Activated CD4-positive, alpha-beta T cell treated with anti-CD3 and anti-CD28 coated beads, Interleukin-2, amount 50 U/mL, for 4 hours (primary cell): ENCODE measurements around the gene C8G.

Experiments used
- DNase-seq, 2 experiments: peaks; one replicate each; pipeline ENCODE4 v3.0.0-alpha.2; 2020

C8G gene

DNA sequence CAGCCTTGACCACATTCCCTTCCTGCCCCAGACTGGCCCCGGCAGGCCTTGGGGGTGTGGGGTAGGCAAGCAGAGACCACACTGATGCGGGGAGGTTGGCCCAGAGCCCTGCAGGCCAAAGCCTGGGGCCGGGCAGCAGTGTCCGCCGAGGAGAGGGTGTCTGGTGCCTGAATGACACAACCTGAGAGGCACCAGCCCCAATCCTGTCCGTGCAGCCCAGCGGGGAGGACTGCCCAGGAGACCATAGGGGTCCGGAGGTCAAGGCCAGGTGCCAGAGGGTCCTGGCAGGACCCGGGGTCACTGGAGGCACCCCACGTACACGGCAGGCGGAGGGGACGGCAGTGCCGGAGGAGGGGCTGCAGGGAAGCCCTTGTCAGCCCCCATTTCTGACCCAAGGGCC, 26.7 kb downstream of the C8G start:
- DNase-seq: no peak

DNA sequence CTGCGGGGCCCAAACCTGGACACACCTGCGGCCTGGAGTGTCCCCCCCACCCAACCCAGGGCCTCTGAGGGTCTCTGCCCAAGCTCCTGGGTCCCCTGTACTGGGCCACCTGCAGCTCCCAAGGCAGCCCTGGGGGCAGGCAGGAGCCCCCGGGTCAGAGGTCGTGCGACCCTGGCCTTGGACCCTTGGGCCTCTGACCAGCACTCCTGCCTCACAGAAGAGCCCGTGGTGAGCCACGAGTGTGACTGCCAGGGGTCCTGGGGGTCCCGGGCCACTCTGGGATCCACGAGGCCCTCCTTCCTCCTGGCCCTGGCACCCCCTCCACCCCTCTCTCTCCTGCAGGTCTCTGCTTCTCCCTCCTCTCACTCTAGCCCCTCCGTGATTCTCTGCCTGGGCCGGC, 27.3 kb downstream of the C8G start:
- DNase-seq: no peak

DNA sequence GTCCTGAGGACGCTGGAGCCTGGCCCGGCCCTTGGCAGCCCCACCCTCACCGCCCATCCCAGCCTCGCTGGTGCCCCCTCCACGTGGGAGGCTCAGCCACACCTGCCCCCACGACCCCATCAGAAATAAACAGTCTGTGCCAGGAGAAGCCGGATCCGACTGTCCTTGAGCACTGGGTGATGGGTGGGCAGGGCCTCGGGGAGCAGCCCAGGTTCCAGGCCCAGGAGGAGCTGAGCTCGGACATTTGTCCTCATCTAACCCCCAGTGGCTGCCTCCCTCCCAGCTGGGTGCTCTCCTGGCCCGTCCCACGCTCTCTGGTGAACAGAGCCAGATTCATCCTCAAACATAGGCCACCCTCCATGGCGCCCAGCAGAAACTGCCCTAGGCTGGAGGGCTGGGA, 27.7 kb downstream of the C8G start:
- no peak for DNase-seq

DNA sequence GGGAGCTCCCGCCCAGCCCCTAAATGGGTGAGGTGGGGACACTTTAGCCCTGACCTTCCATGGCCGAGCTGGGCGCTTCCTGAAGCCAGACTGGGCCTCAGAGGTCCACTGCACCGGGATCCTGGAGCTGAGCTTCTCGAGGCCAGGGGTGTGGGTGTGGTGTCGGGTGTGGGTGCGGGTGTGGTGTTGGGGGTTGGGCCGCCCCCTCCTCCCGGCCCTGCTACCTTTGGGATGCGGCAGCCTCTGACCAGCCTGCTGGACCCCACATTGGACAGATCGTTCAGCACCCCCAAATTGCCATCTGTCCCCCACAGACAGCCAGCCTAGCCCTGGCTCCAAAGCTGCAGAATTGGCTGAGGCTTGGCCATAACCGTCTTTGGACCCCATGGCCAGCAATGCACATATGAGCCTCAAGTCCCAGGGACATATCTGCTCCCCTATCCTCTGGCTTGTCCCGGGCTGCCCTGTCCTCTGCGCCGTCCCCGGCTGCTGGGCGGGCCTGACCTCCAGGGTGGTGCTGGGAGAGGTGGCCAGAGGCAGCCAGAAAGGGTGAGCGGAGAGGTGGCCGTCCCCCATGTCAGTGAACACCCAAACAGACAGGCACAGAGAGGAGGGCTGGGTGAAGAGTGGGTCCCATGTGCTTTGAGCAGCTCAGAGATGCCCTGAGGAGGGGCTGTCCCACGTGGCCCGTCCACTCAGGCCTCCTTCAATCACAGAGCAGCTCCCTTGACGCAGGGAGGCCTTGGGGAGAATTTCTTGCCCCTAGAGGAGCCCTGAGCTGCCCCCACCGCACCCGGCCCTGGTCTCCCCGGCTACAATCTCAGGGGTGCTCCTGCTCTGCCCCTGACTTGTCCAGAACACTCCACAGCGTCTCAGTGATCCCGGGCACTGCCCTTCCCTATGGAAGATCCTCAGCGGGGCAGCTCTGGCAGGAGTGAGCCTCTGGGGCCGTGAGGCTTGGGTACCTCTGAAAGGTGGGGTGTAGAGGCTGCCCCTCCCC, 28.9 kb downstream of the C8G start:
- DNase-seq: no peak

DNA sequence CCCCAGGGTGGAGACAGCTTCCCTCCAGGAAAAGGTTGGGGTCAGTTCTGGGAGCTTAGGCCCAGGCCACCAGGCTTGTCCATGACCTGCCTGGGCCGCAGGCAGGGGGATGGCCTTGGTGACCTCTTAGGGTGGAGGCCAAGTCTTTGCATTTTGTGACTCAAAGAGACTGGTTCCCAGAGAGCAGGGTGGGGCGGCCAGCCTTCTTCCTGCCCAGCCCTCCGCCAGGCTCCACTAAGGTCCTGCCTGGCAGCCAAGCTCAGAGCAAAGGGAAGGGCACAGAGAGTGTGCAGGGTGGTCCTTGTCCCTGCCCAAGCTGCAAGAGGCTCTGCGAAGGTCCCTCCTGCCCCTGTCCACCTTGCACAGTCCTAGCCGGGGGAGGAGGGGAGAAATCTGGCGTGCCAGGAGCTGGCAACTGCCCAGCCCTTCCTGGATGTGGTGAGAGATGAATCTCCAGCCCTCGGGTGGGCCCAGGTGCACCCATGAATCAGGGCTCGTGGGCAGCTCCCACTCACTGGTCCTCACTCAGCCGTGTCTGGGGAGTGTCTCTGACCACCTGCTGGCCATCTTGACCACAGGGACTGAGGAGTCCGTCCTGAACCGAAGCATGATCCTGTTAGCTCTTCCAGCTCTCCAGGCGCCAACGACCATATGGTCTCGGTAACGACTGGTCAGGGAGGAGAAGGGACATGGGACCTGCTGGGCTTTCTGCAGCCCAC, 29.9 kb downstream of the C8G start:
- no peak for DNase-seq

DNA sequence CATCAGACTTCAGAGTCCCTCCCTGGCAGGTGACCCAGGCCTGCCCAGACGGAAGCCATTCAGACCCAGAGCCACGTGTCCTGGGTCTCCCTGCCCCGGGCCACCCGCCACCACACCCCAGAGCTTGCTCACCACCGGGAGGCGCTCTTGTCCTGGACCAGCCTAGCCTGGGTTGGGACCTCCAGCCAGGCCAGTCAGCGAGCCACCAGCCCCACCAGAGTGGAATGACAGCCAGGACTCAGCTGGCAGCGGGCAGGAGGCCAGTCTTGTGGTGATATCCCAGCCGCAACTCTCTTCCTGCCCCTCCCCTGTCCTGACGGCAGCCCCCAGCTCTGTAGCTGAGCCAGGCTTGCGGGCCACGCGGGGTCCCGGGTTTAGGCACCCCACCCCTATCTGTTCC, 30.6 kb downstream of the C8G start:
- no peak for DNase-seq

DNA sequence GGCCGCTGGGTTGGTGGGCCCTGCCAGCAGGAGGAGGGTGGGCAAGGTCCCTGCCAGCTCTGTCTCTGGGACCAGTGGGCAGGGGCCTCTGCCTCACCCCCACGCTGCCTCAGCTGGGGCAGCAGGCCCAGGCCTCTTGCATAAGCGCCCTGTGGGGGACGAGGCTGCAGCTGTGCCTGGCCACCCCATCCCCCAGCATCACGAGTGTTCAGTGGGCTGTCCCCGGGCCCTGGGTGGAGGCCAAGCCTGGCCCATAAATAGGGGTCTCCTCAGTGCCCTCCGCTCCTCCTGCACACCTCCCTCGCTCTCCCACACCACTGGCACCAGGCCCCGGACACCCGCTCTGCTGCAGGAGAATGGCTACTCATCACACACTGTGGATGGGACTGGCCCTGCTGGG, 32.2 kb downstream of the C8G start, which contains the start of gene PTGDS:
PTGDS (plus strand) TSS at position 282 of the 400 bp plus-strand sequence; CDS start at position 357, 75 bp downstream.
- DNase-seq: no peak

DNA sequence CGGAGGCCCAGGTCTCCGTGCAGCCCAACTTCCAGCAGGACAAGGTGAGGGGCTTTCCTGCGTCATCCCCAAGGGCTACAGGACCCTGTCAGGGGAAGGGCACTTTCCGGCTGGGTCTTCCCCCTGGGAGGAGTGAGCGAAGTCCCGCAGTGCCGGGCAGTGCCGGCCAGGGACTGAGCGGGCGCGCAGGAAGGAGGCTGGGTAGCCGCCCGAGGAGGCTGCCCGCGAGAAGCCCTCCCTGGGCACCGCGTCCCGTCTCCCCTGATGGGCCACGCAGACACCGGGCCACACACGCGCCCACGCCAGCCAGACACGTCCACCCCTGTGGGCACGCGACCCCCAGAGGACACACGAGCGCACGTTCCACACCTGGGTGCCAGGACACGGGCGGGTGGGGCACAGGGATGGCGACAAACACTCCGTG, 32.6 kb downstream of the C8G start:
- DNase-seq: no peak

DNA sequence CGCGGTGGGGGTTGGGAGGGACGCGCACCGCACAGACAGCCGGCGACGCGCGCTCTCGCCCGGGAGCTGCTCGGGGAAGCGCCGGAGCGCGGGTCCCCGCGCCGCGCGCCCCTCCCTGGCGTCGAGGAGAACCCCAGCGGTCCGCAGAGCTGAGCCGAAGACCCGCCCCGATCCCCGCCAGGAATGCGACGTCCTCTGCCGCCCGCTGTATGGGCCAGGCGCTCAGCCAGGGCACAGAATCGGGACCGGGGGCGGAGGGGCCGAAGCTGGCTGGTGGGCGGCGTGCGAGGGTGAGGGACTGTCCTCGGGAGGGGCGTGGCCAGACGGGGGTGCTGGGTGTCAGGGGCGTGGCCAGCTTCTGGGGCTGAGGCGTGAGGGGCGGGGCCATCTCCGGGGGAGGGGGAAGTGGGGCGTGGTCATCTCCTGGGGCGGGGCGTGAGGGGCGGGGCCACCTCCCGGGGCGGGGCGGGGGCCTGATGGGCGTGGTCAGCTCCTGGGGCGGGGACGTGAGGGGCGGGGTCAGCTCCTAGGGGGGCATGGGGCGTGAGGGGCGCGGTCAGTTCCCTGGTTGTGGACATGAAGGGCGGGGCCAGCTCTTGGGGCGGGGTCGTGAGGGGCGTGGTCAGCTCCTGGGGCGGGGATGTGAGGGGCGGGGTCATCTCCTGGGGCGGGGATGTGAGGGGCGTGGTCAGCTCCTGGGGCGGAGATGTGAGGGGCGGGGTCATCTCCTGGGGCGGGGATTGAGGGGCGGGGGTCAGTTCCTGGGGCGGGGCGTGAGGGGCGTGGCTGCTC, 33.2 kb downstream of the C8G start:
- DNase-seq: peak; percentile 46 to 55

DNA sequence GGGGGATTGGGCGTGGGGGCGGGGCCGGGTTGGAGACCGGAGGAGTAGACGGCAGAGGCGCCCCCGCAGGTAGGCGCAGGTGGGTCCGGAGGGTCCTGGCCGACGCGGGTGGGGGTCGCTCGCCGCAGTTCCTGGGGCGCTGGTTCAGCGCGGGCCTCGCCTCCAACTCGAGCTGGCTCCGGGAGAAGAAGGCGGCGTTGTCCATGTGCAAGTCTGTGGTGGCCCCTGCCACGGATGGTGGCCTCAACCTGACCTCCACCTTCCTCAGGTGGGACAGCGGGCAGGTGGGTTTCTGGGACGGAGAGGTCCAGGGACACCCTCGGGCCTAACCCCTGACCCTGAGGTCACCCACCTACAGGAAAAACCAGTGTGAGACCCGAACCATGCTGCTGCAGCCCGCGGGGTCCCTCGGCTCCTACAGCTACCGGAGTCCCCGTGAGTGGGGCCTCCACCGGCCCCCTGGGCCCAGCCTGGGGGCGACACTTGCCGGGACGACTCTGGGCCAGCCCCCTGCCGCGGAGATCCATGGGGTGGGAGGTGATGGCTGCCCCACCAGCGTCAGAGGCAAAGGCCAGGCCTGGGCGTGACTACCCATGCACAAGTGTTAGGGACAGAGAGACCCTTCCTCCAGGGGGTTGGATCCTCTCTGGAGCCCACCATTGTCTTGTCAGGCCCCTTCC, 34.0 kb downstream of the C8G start:
- no peak for DNase-seq

DNA sequence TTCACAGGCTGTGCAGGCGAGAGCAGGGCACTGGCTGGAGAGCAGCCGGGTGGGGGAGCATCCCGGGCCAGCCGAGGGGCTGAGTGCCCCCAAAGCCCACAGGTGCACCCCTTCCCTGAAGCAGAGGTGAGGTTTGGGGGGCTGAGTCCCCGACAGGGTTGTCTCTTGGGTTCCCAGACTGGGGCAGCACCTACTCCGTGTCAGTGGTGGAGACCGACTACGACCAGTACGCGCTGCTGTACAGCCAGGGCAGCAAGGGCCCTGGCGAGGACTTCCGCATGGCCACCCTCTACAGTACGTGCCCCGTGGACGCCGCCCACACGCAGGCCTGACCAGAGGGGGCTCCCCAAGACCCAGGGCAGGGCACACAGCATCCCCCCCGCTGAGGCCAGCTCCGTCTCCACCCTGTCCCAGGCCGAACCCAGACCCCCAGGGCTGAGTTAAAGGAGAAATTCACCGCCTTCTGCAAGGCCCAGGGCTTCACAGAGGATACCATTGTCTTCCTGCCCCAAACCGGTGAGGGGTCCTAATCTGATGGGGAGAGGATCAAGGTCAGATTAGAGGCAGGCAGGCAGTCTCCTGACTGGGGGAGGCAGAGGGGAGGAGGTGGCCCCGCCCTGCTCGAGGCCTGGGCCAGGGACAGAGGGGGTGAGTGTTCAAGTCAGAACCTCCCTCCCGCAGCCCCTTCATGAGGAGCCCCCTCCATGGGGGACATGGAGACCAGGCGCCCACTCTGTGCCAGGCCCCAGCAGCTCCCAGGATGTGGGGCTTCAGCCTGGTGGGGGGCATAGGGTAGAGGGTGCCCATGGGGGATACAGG, 34.9 kb downstream of the C8G start:
- DNase-seq: no peak

DNA sequence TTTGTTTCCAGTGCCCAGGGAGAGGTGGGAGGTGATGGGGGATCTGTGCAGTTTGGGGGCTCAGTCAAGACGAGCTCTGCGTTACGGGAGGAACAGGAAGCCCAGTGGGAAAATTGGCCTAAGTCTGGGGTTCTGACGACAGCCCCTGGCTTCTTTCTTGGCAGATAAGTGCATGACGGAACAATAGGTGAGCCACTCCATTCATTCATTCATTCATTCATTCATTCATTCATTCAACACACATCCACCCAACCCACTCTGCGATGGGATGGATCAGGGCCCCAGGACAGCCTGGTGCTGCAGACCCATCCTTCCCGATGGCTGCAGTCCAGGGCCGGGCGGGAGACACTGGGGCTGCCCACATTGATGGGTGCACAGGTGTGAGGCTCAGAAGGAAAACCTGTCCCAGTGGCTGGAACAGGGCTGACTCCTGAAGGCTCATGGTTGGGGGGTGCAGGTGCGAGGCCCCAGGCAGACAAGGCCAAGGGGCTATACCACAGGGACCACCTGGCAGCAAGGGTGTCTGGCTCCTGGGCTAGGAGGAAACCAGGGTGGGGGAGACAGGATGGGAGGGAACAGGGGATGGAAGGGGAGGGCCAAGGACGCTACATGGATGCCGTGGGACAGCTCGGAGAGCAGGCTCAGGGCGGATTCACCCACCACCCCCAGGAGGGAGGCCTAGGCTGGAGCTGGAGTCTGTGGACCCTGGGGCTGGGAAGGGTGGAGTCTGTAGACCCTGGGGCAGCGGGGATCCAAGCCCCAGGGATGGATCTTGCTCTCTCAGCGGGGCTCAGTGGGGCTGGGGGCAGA, 35.8 kb downstream of the C8G start:
- no peak for DNase-seq

DNA sequence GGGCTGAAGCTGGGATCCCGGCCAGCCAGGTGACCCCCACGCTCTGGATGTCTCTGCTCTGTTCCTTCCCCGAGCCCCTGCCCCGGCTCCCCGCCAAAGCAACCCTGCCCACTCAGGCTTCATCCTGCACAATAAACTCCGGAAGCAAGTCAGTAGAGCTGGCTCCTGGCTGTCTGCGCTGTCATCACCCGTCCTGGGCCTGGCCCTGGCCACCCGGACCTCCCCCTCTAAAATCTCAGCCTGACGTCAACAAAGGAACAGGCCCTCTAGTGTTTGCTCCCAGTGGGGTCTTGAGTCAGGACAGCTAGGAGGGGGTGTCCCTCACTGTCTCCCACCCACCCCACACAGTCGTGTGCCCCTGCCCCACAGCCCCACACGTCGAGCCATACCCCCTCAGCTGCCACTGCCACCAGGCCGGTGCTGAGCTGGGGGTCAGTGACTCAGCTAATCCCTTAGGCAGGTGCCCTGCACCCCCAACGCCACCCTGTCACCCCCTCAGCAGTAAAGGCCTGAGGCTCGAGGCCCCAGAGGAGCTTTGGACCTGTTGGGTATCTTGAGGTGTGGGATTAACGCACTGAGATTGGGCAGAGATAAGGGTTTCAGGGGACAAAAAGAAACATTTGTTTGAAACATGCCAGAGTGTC, 36.7 kb downstream of the C8G start:
- no peak for DNase-seq

DNA sequence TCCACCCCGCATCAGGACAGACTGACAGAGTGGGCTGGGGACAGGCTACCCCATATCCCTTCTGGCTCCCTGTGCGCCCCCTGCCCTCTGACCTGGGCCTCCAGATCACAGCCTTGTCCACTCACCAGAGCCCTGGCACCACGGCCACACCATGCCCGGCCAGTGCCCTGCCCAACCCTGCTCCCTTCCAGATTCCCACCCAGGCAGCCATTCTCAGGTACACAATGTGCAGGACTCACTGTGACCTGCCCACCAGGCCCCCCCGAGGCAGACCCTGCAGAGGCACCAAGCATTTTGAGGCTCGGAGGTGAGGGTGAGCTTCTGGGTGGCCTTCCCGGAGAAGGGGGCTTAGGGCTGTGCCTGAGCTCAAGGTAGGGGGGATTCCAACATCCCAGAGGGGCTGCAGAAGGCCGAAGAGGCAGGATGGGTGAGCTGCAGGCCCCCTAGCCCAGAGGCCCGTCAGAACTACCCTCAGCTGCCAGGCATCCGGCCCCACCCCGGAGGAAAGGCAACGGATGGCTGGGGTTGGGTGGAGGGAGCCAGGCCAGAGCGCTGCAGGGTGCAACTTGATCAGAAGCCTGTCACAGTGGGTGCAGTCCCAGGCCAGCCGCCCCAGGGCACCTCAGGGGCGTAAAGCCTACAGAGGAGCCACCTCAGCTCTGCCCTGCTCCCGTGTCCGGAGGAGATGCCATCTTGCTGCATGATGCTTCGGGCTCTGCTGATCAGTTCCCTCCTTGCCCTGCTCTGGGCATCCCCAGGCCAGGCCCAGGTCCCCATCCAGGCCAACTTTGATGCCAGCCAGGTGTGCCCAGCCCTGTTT, 37.4 kb downstream of the C8G start, which contains the start of gene LCNL1:
LCNL1 (plus strand) TSS at position 762 of the 820 bp plus-strand sequence. CDS start 594 bp downstream, outside the sequence.
- DNase-seq: no peak

DNA sequence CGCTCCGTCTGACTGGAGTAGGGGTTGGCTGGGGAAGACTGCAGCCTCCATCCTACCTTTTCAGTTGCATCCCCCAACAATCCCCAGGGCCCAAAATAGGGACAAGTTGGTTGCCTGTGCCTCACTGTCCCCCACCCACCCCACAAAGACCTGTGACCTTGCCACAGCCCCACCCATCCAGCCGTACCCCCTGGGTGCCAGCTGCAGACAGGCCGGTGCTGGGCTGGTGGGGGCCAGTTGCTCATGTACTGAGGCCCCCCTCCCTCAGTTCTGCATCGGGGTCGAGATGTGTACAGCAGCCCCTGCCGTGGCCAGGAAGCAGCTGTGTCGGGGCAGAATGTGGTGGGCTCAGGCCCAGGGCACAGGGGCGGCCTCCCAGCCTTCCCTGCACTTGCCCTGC, 38.1 kb downstream of the C8G start:
- no peak for DNase-seq

DNA sequence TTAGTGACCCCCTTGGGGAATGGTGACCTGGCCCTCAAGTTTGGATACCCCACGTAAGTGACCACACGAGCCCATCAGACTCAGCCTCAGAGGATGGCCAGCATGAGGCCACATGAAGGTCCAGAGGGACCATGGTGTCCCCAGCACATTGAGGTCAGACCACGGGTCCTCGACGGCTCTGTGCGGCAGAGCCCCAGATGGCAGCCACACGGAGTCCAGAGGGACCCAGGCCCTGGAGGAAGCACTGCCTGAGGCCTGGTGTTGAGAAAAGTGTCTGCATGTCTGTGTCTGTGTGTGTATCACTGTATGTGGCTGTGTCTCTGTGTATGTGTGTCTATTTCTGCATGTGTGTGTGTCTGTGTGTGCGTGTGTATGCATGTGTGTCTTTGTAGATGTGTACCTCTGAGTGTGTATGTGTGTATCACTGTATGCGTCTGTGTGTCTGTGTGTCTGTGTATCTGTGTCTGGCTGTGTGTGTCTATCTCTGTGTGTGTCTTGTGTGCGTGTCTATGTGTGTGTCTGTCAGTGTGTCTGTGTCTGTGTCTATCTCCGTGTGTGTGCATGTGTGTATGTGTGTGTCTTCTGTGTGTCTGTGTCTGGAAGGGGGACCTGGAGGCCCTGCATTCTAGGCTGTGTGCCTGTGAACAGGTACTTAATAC, 38.7 kb downstream of the C8G start:
- DNase-seq: no peak

DNA sequence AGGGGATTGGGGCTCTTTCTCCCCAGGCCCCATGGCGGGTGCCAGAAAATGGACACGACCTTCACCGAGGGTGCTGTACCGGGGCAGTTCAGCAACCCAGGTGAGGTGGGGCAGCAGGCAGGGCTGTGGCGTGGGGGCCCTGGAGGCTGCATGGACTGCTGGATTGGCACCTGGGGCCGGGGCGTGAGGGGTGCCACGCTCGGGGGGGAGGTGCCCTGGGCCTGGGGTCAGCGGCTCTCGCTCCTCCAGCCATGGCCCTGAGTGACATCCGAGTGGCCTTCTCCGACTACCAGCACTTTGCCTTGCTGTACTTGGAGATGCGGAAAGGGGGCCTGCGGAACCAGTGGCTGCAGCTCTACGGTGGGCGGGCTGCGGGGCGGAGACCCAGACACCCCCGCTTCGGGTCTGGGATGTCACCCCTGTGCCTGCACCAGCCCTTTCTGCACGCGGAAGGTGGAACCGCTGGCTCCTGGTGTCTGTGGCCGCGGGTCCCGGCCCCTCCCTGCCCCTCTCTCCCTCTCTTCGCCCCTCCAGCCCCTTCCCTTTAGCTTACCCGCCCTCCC, 39.5 kb downstream of the C8G start:
- no peak for DNase-seq

DNA sequence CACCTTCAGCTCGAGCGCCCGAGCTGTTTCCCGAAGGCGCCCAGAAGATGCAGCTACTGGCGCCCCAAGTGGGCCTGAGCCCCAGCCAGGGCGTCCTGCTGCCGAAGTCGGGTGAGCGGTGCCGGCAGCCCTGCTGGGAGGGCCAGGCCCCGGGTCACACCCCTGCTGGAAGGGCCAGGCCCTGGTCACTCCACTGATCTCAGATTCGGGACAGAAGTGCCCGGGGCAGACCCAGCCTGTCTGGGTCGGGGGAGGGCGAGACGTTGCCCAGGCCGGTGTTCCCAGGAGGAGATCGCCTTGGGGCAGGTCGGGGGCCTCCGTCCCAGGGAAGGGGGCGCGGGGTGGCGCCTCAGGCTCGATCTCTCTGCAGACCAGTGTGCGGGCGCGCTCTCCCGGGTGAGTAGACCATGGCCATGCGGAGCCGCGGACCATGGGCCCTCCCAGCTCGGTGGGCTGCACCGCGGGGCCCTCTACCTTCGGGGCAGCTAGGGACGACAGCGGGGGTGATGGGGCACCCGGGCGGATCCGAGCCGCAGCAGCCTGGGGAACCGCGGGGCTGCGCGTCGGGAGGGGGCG, 40.1 kb downstream of the C8G start:
- DNase-seq: no peak
